GM18861 (cell line): Measurements from ENCODE around the gene CHD1.

Experiments used
- ATAC-seq: cut with Tn5 transposase; IDR thresholded peaks from one replicate; pipeline ENCODE4 v1.9.1; 2021; ENCODE audit not compliant: unreplicated experiment

Gene CHD1

GRCh38 chr5:98825582-98826375 lies 103.0 kb downstream of the CHD1 start:
- ATAC-seq, result no peak

GRCh38 chr5:98816582-98817222 lies 112.1 kb downstream of the CHD1 start:
- no peak for ATAC-seq

GRCh38 chr5:98813755-98814154 lies 115.1 kb downstream of the CHD1 start:
- ATAC-seq, result no peak

- no peak for ATAC-seq
Observed at GRCh38 chr5:98810206-98810605, 118.6 kb downstream of the CHD1 start.

GRCh38 chr5:98807806-98808205 lies 121.0 kb downstream of the CHD1 start:
- no peak for ATAC-seq

GRCh38 chr5:98805070-98805469 lies 123.7 kb downstream of the CHD1 start:
- no peak for ATAC-seq

- ATAC-seq, result no peak
Observed at GRCh38 chr5:98804066-98804465, 124.7 kb downstream of the CHD1 start.
